ENCODE data around the gene DUOXA1. TPM values are rescaled to one million over a fixed set of nuclear protein-coding genes. Genes with fewer than 3 reads are reported as not detected.
A peak's percentile ranks its signal among the peaks of the same experiment; 100 is the strongest.

The DUOXA1 gene
- total and polyA plus RNA-seq, 9 of the 15 experiments (the other 6 are each of a cell fraction or from before 2014, with no cell fraction given) = 0.17 to 0.74 (median 0.24) TPM; not detected in 6

GRCh38 chr15:45166834-45167630 lies 37.4 kb upstream of the DUOXA1 start:
- Histone ChIP-seq H3K4me3 (peak overlapping the region; percentile 69), H3K4me1 (replicated peaks in 1 of 2; ENCODE audit: control insufficient read depth in 2 of 2, insufficient read depth in 2 of 2, low read length in 2 of 2) (peaks cover 31 to 49% of the 10 kb centered on the region in 2 experiments), H3K9me3 (replicated peaks; ENCODE audit: control insufficient read depth, insufficient read depth, low read depth, low read length) (no peaks in the 10 kb centered on the region), H4K20me1 (replicated peaks; ENCODE audit: control insufficient read depth, insufficient read depth, low read length) (peaks cover 5% of the 10 kb centered on the region; the same call in 1 of the 2 replicates), H3K4me2 (ENCODE audit: insufficient read depth, low read length) (peak overlapping the region; percentile 76), H3K27ac (ENCODE audit: extremely low read depth, low read depth, low read length) (peak overlapping the region; percentile 86), H3K36me3 (ENCODE audit: control insufficient read depth, insufficient read depth, low read length) (no peaks in the 10 kb centered on the region), H2AFZ (ENCODE audit: low read depth, low read length) (peak overlapping the region; percentile 95), H3K9me1 (ENCODE audit: control insufficient read depth, insufficient read depth, low read length) (no peaks in the 10 kb centered on the region), H3K79me2 (ENCODE audit: control insufficient read depth, insufficient read depth, low read length) (peaks cover 3% of the 10 kb centered on the region; the same call in 1 of the 3 replicates), H3K27me3 (ENCODE audit: control insufficient read depth in 2 of 2, insufficient read depth in 2 of 2, low read length in 2 of 2) (no peaks in the 10 kb centered on the region), H3K9ac (ENCODE audit: insufficient read depth in 1 of 2, low read depth in 2 of 2, low read length in 2 of 2) (peak overlapping the region; percentile 82 to 97)
- 1% methylated on average over 45 of the region's 79 CpGs for WGBS (ENCODE audit: insufficient coverage, low coverage, missing lambda C conversion rate)
- POLR2A ChIA-PET = interaction anchor here (1.5 to 2.2 kb wide), 2 partner anchors 10 to 17 kb away, joined by 4 to 8 read pairs; no protein-coding TSS in a partner anchor
- intact Hi-C loops (cut with micrococcal nuclease) (loop anchor here (1.0 to 10.0 kb wide), 2 partner anchors 31 to 448 kb away; no protein-coding TSS in a partner anchor), in situ Hi-C loops (cut with MboI) (no loop called here)
- CTCF ChIA-PET (ENCODE audit: low intra/inter-chr PET ratio) = interaction anchor here (0.6 to 3.0 kb wide), 2 partner anchors 291 to 422 kb away, joined by 3 to 14 read pairs; no protein-coding TSS in a partner anchor
- BruUV-seq (replicated peaks) = no TSS peak
- peak; percentile 93 for ATAC-seq
- FAIRE-seq = peak; percentile 81
- DNase-seq (ENCODE audit: extremely low read depth in 1 of 4, low spot score in 3 of 4) = peak; percentile 87 to 92 (median 88)
- TF ChIP-seq ERF (CRISPR knock-in tag; IDR thresholded peaks at IDR 0.05) (0 out of 2 replicates have a peak, but pooled peaks have one; percentile 17), ZNF224 (CRISPR knock-in tag; IDR thresholded peaks at IDR 0.05) (no peak), SUPT5H (IDR thresholded peaks at IDR 0.05) (peak; percentile 66; the same call in 1 of the 2 replicates), THRB (CRISPR knock-in tag; conservative IDR thresholded peaks at IDR 0.05) (no peak), ZNF766 (CRISPR knock-in tag; conservative IDR thresholded peaks at IDR 0.05) (0 out of 2 replicates have a peak, but pooled peaks have one; percentile 43), HES1 (IDR thresholded peaks at IDR 0.05; ENCODE audit: low read depth) (no peak), EP300 (IDR thresholded peaks at IDR 0.05; ENCODE audit: low read length) (no peak), PHB2 (IDR thresholded peaks at IDR 0.05; ENCODE audit: low read depth) (no peak), BRF1 (IDR thresholded peaks at IDR 0.05; ENCODE audit: borderline replicate concordance, extremely low read depth, insufficient read length) (no peak), HDGF (IDR thresholded peaks at IDR 0.05) (no peak), CHAMP1 (IDR thresholded peaks at IDR 0.05) (no peak), SMAD1 (IDR thresholded peaks at IDR 0.05; ENCODE audit: low read depth, low read length, partially characterized antibody) (no peak), SRF (CRISPR knock-in tag; IDR thresholded peaks at IDR 0.05) (no peak), CHD1 (IDR thresholded peaks at IDR 0.05; ENCODE audit: low read length) (no peak), E2F3 (CRISPR knock-in tag; IDR thresholded peaks at IDR 0.05) (peak; percentile 90), RBM15 (IDR thresholded peaks at IDR 0.05; ENCODE audit: insufficient read depth, low read length) (no peak), FOXM1 (IDR thresholded peaks at IDR 0.05; ENCODE audit: low read depth) (no peak), FOXM1 (CRISPR knock-in tag; IDR thresholded peaks at IDR 0.05; ENCODE audit: low read depth) (peak; percentile 36; the same call in 1 of the 2 replicates)
